Measurements from ENCODE around the gene NOL6. TPM values are rescaled to one million over a fixed set of nuclear protein-coding genes. Genes with fewer than 3 reads are reported as not detected.
"Not testable (repeated sequence)": the region's sequence is repeated elsewhere in the genome, so short reads cannot be mapped to it uniquely, and the experiment has no call there.

NOL6 gene
- total and polyA plus RNA-seq, 2 of the 13 experiments (the other 11 are each of a cell fraction or from before 2014, with no cell fraction given), result 17.0 to 30.2 TPM

GRCh38 chr9:33515342-33515995 is 41.7 kb upstream of the NOL6 start:
- H3K27me3 ChIP-seq (ENCODE audit: control insufficient read depth in 1 of 2, insufficient read depth in 2 of 2, low read length in 2 of 2); FAIRE-seq; H3K27ac ChIP-seq (ENCODE audit: extremely low read length, insufficient read depth, low read length); H3K4me2 ChIP-seq (ENCODE audit: low read depth, low read length); in situ Hi-C loops (cut with HindIII; ENCODE audit: extremely low pct_ligation_motif_present, low pct_unique_long_range_greater_than_20kb); H3K4me1 ChIP-seq (ENCODE audit: insufficient read depth, low read length); H3K9ac ChIP-seq (ENCODE audit: insufficient read depth, low read depth, low read length); H3K79me2 ChIP-seq (ENCODE audit: insufficient read depth, low read length); H3K9me3 ChIP-seq (ENCODE audit: low read length); DNase-seq (ENCODE audit: low spot score); BruUV-seq (replicated peaks); POLR2A ChIA-PET; CTCF ChIA-PET (ENCODE audit: low intra/inter-chr PET ratio, low total read pairs); H3K4me3 ChIP-seq (replicated peaks in 1 of 3; ENCODE audit: insufficient read depth in 1 of 3, low read depth in 2 of 3, low read length in 3 of 3); H4K20me1 ChIP-seq (ENCODE audit: insufficient read depth, low read length); H2AFZ ChIP-seq (ENCODE audit: low read length); ATAC-seq; H3K36me3 ChIP-seq (replicated peaks in 1 of 2; ENCODE audit: control insufficient read depth in 1 of 2, insufficient read depth in 2 of 2, low read length in 2 of 2): not testable (repeated sequence)
- intact Hi-C loops (cut with micrococcal nuclease; ENCODE audit: unreplicated experiment), result loop anchor here (5.0 kb wide), 1 partner anchor 113 kb away; the partner anchor contains the start of gene AQP7
- 0% methylated on average over 1 of the region's 2 CpGs for WGBS (ENCODE audit: low lambda C conversion rate)

GRCh38 chr9:33512535-33512934 is 38.8 kb upstream of the NOL6 start:
- FAIRE-seq; H3K9me3 ChIP-seq (ENCODE audit: low read length); H3K36me3 ChIP-seq (replicated peaks in 1 of 2; ENCODE audit: control insufficient read depth in 1 of 2, insufficient read depth in 2 of 2, low read length in 2 of 2); H2AFZ ChIP-seq (ENCODE audit: low read length); ATAC-seq; H3K27me3 ChIP-seq (ENCODE audit: control insufficient read depth in 1 of 2, insufficient read depth in 2 of 2, low read length in 2 of 2); H3K27ac ChIP-seq (ENCODE audit: extremely low read length, insufficient read depth, low read length); H3K79me2 ChIP-seq (ENCODE audit: insufficient read depth, low read length); H3K4me2 ChIP-seq (ENCODE audit: low read depth, low read length); POLR2A ChIA-PET; H3K4me3 ChIP-seq (replicated peaks in 1 of 3; ENCODE audit: insufficient read depth in 1 of 3, low read depth in 2 of 3, low read length in 3 of 3); intact Hi-C loops (cut with micrococcal nuclease; ENCODE audit: unreplicated experiment); CTCF ChIA-PET (ENCODE audit: low intra/inter-chr PET ratio, low total read pairs); H3K9ac ChIP-seq (ENCODE audit: insufficient read depth, low read depth, low read length); BruUV-seq (replicated peaks); H4K20me1 ChIP-seq (ENCODE audit: insufficient read depth, low read length); H3K4me1 ChIP-seq (ENCODE audit: insufficient read depth, low read length); in situ Hi-C loops (cut with HindIII; ENCODE audit: extremely low pct_ligation_motif_present, low pct_unique_long_range_greater_than_20kb); DNase-seq (ENCODE audit: low spot score): not testable (repeated sequence)
- WGBS (ENCODE audit: low lambda C conversion rate), result 44% methylated on average over 2 of the region's 2 CpGs

GRCh38 chr9:33511184-33511517 is 37.4 kb upstream of the NOL6 start:
- H3K36me3 ChIP-seq (replicated peaks in 1 of 2; ENCODE audit: control insufficient read depth in 1 of 2, insufficient read depth in 2 of 2, low read length in 2 of 2); BruUV-seq (replicated peaks); ATAC-seq; H3K4me1 ChIP-seq (ENCODE audit: insufficient read depth, low read length); CTCF ChIA-PET (ENCODE audit: low intra/inter-chr PET ratio, low total read pairs); H3K27ac ChIP-seq (ENCODE audit: extremely low read length, insufficient read depth, low read length); H4K20me1 ChIP-seq (ENCODE audit: insufficient read depth, low read length); in situ Hi-C loops (cut with HindIII; ENCODE audit: extremely low pct_ligation_motif_present, low pct_unique_long_range_greater_than_20kb); H3K9me3 ChIP-seq (ENCODE audit: low read length); H3K79me2 ChIP-seq (ENCODE audit: insufficient read depth, low read length); intact Hi-C loops (cut with micrococcal nuclease; ENCODE audit: unreplicated experiment); FAIRE-seq; DNase-seq (ENCODE audit: low spot score); H3K27me3 ChIP-seq (ENCODE audit: control insufficient read depth in 1 of 2, insufficient read depth in 2 of 2, low read length in 2 of 2); TF ChIP-seq ZHX2 (CRISPR knock-in tag; IDR thresholded peaks at IDR 0.05; ENCODE audit: borderline replicate concordance); CREB1 (CRISPR knock-in tag; IDR thresholded peaks at IDR 0.05): not testable (repeated sequence)
- POLR2A ChIA-PET, result interaction anchor here (1.3 kb wide), 1 partner anchor 38 kb away, joined by 4 read pairs; the partner anchor contains the start of gene NOL6
- peak overlapping the region; percentile 82 for H3K4me2 ChIP-seq (ENCODE audit: low read depth, low read length)
- H2AFZ ChIP-seq (ENCODE audit: low read length), result peak overlapping the region; percentile 86
- 0% methylated on average over 8 of the region's 8 CpGs for WGBS (ENCODE audit: low lambda C conversion rate)
- peak overlapping the region; percentile 78 to 83 (median 81); a peak in 5 of 6 replicates for H3K4me3 ChIP-seq (replicated peaks in 1 of 3; ENCODE audit: insufficient read depth in 1 of 3, low read depth in 2 of 3, low read length in 3 of 3)
- peak overlapping the region; percentile 61; the same call in 1 of the 2 replicates for H3K9ac ChIP-seq (ENCODE audit: insufficient read depth, low read depth, low read length)
- TF ChIP-seq ZHX2 (IDR thresholded peaks at IDR 0.05; ENCODE audit: low read depth) (peak; percentile 50; the same call in 1 of the 2 replicates), CREB1 (IDR thresholded peaks at IDR 0.05) (0 out of 2 replicates have a peak, but pooled peaks have one; percentile 7), RNF2 (conservative IDR thresholded peaks at IDR 0.05; ENCODE audit: low read depth) (0 out of 2 replicates have a peak, but pooled peaks have one; percentile 3)

Measured in HepG2 (cell line).